Measurements from ENCODE around the gene LDLRAD1. TPM values are rescaled to one million over a fixed set of nuclear protein-coding genes. Genes with fewer than 3 reads are reported as not detected.

LDLRAD1 gene
- total RNA-seq, 6 donors from 2014 or later = 0.46 to 27.4 (median 7.9) TPM

- 94 to 95% methylated on average over 12 of the region's 12 CpGs for WGBS, 2 donors
- Histone ChIP-seq H3K4me3 (no peak overlapping the region), H3K9me3 (no peaks in the 10 kb centered on the region), H3K27ac (no peak overlapping the region), H3K36me3 (no peaks in the 10 kb centered on the region), H3K27me3 (no peaks in the 10 kb centered on the region), H3K4me1 (peaks cover 0 to 9% (median 0%) of the 10 kb centered on the region in 4 donors)
- DNase-seq (no peak), ATAC-seq (ENCODE audit: low FRiP score in 2 of 2) (no peak)
- no peak for TF ChIP-seq CTCF (IDR thresholded peaks at IDR 0.05)
- TF ChIP-seq POLR2AphosphoS5 (IDR thresholded peaks at IDR 0.05) = no peak
- no peak for TF ChIP-seq EP300 (IDR thresholded peaks at IDR 0.05)
- no peak for TF ChIP-seq POLR2A (IDR thresholded peaks at IDR 0.05)
Observed at GRCh38 chr1:54003249-54003646, 14.7 kb downstream of the LDLRAD1 start.

GRCh38 chr1:54002544-54003248 lies 15.3 kb downstream of the LDLRAD1 start:
- TF ChIP-seq POLR2A (IDR thresholded peaks at IDR 0.05) = no peak
- TF ChIP-seq CTCF (IDR thresholded peaks at IDR 0.05) = no peak
- TF ChIP-seq POLR2AphosphoS5 (IDR thresholded peaks at IDR 0.05) = no peak
- no peak for TF ChIP-seq EP300 (IDR thresholded peaks at IDR 0.05)
- Histone ChIP-seq H3K4me1 (peaks cover 0 to 9% (median 0%) of the 10 kb centered on the region in 4 donors), H3K27me3 (no peaks in the 10 kb centered on the region), H3K36me3 (no peaks in the 10 kb centered on the region), H3K27ac (no peak overlapping the region), H3K9me3 (no peaks in the 10 kb centered on the region), H3K4me3 (no peak overlapping the region)
- no peak for ATAC-seq (ENCODE audit: low FRiP score in 2 of 2)
- WGBS, 2 donors = 69 to 70% methylated on average over 7 to 9 of the region's 9 CpGs
- DNase-seq = no peak

GRCh38 chr1:54001591-54001990 lies 16.4 kb downstream of the LDLRAD1 start:
- Histone ChIP-seq H3K36me3 (no peaks in the 10 kb centered on the region), H3K9me3 (no peaks in the 10 kb centered on the region), H3K4me3 (no peak overlapping the region), H3K27ac (no peak overlapping the region), H3K27me3 (no peaks in the 10 kb centered on the region), H3K4me1 (peaks cover 0 to 9% (median 0%) of the 10 kb centered on the region in 4 donors)
- WGBS, 2 donors = 58 to 61% methylated on average over 3 of the region's 3 CpGs
- no peak for DNase-seq
- TF ChIP-seq CTCF (IDR thresholded peaks at IDR 0.05) = no peak
- no peak for TF ChIP-seq POLR2AphosphoS5 (IDR thresholded peaks at IDR 0.05)
- TF ChIP-seq EP300 (IDR thresholded peaks at IDR 0.05) = no peak
- no peak for TF ChIP-seq POLR2A (IDR thresholded peaks at IDR 0.05)
- no peak for ATAC-seq (ENCODE audit: low FRiP score in 2 of 2)

- H3K36me3 ChIP-seq = no peaks in the 10 kb centered on the region
- DNase-seq (no peak), ATAC-seq (ENCODE audit: low FRiP score in 2 of 2) (no peak)
- H3K9me3 ChIP-seq = no peaks in the 10 kb centered on the region
- H3K4me1 ChIP-seq = peaks cover 0 to 9% (median 0%) of the 10 kb centered on the region in 4 donors
- no peak for TF ChIP-seq POLR2A (IDR thresholded peaks at IDR 0.05)
- no peak for TF ChIP-seq CTCF (IDR thresholded peaks at IDR 0.05)
- no peak for TF ChIP-seq POLR2AphosphoS5 (IDR thresholded peaks at IDR 0.05)
- no peak for TF ChIP-seq EP300 (IDR thresholded peaks at IDR 0.05)
- H3K27me3 ChIP-seq = no peaks in the 10 kb centered on the region
- H3K27ac ChIP-seq = no peak overlapping the region
- H3K4me3 ChIP-seq = no peak overlapping the region
Observed at GRCh38 chr1:53999920-54000319, 18.1 kb downstream of the LDLRAD1 start.

- no peak for TF ChIP-seq EP300 (IDR thresholded peaks at IDR 0.05)
- TF ChIP-seq POLR2A (IDR thresholded peaks at IDR 0.05) = no peak
- TF ChIP-seq CTCF (IDR thresholded peaks at IDR 0.05) = no peak
- TF ChIP-seq POLR2AphosphoS5 (IDR thresholded peaks at IDR 0.05) = no peak
- no peaks in the 10 kb centered on the region for H3K9me3 ChIP-seq
- no peak for ATAC-seq (ENCODE audit: low FRiP score in 2 of 2)
- no peaks in the 10 kb centered on the region for H3K27me3 ChIP-seq
- no peak overlapping the region for H3K4me3 ChIP-seq
- no peak overlapping the region for H3K27ac ChIP-seq
- no peaks in the 10 kb centered on the region for H3K36me3 ChIP-seq
- peaks cover 0 to 9% (median 0%) of the 10 kb centered on the region in 4 donors for H3K4me1 ChIP-seq
- DNase-seq = no peak
- WGBS, 2 donors = 88 to 100% methylated on average over 1 of the region's 1 CpG
Observed at GRCh38 chr1:53998223-53998622, 19.8 kb downstream of the LDLRAD1 start.

Data from upper lobe of left lung (tissue), 6 donors.